ENCODE results near the gene UNC80. TPM values are rescaled to one million over a fixed set of nuclear protein-coding genes. Genes with fewer than 3 reads are reported as not detected.

UNC80 gene
- total and polyA plus RNA-seq, 2 of the 4 experiments (the other 2 are of a cell fraction), result not detected

DNA sequence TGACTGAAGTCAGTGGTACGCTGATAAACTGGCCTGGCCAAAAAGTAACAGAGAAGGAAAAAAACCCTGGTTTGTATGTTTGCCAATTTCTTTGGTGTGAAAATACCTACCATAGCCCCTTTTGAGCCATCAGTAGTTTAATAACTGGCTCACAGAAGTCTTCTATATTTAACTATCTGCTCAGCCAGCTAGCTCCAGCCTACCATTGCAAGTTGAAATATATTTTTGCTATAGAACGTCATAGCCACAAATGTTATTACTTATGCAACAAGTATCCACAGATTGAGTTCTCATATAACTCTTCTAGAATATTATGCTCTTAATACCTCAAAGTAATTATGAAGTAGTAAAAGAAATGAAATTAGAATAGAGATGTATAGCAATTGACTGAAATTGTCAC, 256.0 kb downstream of the UNC80 start:
- no peak overlapping the region for H3K4me3 ChIP-seq (ENCODE audit: insufficient read depth, low read depth, low read length)
- H2BK120ac ChIP-seq (ENCODE audit: low read depth, low read length), result no peak overlapping the region
- H2AK9ac ChIP-seq (replicated peaks; ENCODE audit: low read depth, low read length, poor library complexity), result no peak overlapping the region
- no peak overlapping the region for H2AK5ac ChIP-seq (ENCODE audit: low read depth, low read length)
- H3K18ac ChIP-seq (ENCODE audit: low read depth, low read length), result no peak overlapping the region
- ChIA-PET CTCF (interaction anchor here (0.5 kb wide), 1 partner anchor 471 kb away, joined by 4 read pairs; no protein-coding TSS in a partner anchor), POLR2A (ENCODE audit: unreplicated experiment) (no interaction called here)
- no CpG with 5 or more reads among the region's 2 CpGs for WGBS, 2 experiments (ENCODE audit: extremely low coverage in 2 of 2, insufficient read length in 1 of 2)
- no peak overlapping the region for H4K8ac ChIP-seq (ENCODE audit: low read depth in 2 of 2, low read length in 2 of 2)
- H2BK20ac ChIP-seq (ENCODE audit: low read depth, low read length), result no peak overlapping the region
- no peak overlapping the region for H4K5ac ChIP-seq (ENCODE audit: low read depth, low read length)
- H3K27ac ChIP-seq (ENCODE audit: insufficient read depth, low read length), result no peak overlapping the region
- intact Hi-C loops (cut with micrococcal nuclease), result no loop called here
- H3K9me1 ChIP-seq (ENCODE audit: insufficient read depth, low read length), result no peaks in the 10 kb centered on the region
- no TSS peak for BruUV-seq (replicated peaks)
- H4K20me1 ChIP-seq (ENCODE audit: insufficient read depth, low read length), result no peaks in the 10 kb centered on the region
- H3K23ac ChIP-seq (ENCODE audit: low read depth, low read length), result no peak overlapping the region
- ATAC-seq (ENCODE audit: low read depth), result no peak
- peaks cover 4% of the 10 kb centered on the region; the same call in 1 of the 2 replicates for H3K36me3 ChIP-seq (ENCODE audit: control insufficient read depth, insufficient read depth, low read length)
- no peak overlapping the region for H3K4ac ChIP-seq (ENCODE audit: low read depth, low read length)
- no peak for DNase-seq
- H3K4me2 ChIP-seq (ENCODE audit: low read depth, low read length), result no peak overlapping the region
- H3K79me1 ChIP-seq (ENCODE audit: low read depth in 1 of 2, low read length in 2 of 2), result no peaks in the 10 kb centered on the region
- H2AFZ ChIP-seq (replicated peaks; ENCODE audit: low read length, poor library complexity), result no peak overlapping the region
- no peak overlapping the region for H3K14ac ChIP-seq (replicated peaks; ENCODE audit: low read depth, low read length)
- H2BK5ac ChIP-seq (ENCODE audit: low read depth, low read length, poor library complexity, severe bottlenecking), result no peak overlapping the region
- H3K9me3 ChIP-seq (ENCODE audit: control insufficient read depth, insufficient read depth, low read length), result no peaks in the 10 kb centered on the region
- dilution Hi-C loops (cut with HindIII; ENCODE audit: low sequenced_read_pairs, unreplicated experiment), result no loop called here
- H3K9ac ChIP-seq (ENCODE audit: low read depth, low read length), result no peak overlapping the region
- in situ Hi-C loops (cut with MboI; ENCODE audit: low sequenced_read_pairs), result no loop called here
- H3K27me3 ChIP-seq (ENCODE audit: control insufficient read depth, insufficient read depth, low read length), result no peaks in the 10 kb centered on the region
- H2BK15ac ChIP-seq (ENCODE audit: low read depth, low read length), result no peak overlapping the region
- H3K4me1 ChIP-seq (ENCODE audit: control insufficient read depth, insufficient read depth, low read length), result no peaks in the 10 kb centered on the region
- TF ChIP-seq MXI1 (IDR thresholded peaks at IDR 0.05; ENCODE audit: borderline replicate concordance, low read depth, low read length), result no peak
- no peak for TF ChIP-seq MAZ (IDR thresholded peaks at IDR 0.05; ENCODE audit: borderline replicate concordance, low read depth, low read length)
- no peak for TF ChIP-seq SMC3 (IDR thresholded peaks at IDR 0.05; ENCODE audit: low read depth, low read length)
- TF ChIP-seq FOS (IDR thresholded peaks at IDR 0.05; ENCODE audit: low read depth, low read length), result no peak
- TF ChIP-seq, protein P1, sequence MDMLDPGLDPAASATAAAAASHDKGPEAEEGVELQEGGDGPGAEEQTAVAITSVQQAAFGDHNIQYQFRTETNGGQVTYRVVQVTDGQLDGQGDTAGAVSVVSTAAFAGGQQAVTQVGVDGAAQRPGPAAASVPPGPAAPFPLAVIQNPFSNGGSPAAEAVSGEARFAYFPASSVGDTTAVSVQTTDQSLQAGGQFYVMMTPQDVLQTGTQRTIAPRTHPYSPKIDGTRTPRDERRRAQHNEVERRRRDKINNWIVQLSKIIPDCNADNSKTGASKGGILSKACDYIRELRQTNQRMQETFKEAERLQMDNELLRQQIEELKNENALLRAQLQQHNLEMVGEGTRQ (IDR thresholded peaks at IDR 0.05; ENCODE audit: low read depth, low read length), result no peak
- no peak for TF ChIP-seq POLR2A (IDR thresholded peaks at IDR 0.05; ENCODE audit: low read depth, low read length)
- TF ChIP-seq CHD1 (IDR thresholded peaks at IDR 0.05; ENCODE audit: low read depth, low read length), result no peak
- no peak for TF ChIP-seq RCOR1 (IDR thresholded peaks at IDR 0.05; ENCODE audit: insufficient replicate concordance, low read length)
- no peak for TF ChIP-seq MAFK (IDR thresholded peaks at IDR 0.05; ENCODE audit: low read depth, low read length)
- no peak for TF ChIP-seq BHLHE40 (IDR thresholded peaks at IDR 0.05; ENCODE audit: low read depth, low read length)
- TF ChIP-seq, protein P2, sequence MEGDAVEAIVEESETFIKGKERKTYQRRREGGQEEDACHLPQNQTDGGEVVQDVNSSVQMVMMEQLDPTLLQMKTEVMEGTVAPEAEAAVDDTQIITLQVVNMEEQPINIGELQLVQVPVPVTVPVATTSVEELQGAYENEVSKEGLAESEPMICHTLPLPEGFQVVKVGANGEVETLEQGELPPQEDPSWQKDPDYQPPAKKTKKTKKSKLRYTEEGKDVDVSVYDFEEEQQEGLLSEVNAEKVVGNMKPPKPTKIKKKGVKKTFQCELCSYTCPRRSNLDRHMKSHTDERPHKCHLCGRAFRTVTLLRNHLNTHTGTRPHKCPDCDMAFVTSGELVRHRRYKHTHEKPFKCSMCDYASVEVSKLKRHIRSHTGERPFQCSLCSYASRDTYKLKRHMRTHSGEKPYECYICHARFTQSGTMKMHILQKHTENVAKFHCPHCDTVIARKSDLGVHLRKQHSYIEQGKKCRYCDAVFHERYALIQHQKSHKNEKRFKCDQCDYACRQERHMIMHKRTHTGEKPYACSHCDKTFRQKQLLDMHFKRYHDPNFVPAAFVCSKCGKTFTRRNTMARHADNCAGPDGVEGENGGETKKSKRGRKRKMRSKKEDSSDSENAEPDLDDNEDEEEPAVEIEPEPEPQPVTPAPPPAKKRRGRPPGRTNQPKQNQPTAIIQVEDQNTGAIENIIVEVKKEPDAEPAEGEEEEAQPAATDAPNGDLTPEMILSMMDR (conservative IDR thresholded peaks at IDR 0.05; ENCODE audit: low read depth, low read length), result no peak
- TF ChIP-seq NFE2L2 (IDR thresholded peaks at IDR 0.05; ENCODE audit: low read depth, low read length), result no peak
- TF ChIP-seq, protein P3, sequence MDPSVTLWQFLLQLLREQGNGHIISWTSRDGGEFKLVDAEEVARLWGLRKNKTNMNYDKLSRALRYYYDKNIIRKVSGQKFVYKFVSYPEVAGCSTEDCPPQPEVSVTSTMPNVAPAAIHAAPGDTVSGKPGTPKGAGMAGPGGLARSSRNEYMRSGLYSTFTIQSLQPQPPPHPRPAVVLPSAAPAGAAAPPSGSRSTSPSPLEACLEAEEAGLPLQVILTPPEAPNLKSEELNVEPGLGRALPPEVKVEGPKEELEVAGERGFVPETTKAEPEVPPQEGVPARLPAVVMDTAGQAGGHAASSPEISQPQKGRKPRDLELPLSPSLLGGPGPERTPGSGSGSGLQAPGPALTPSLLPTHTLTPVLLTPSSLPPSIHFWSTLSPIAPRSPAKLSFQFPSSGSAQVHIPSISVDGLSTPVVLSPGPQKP (IDR thresholded peaks at IDR 0.05; ENCODE audit: borderline replicate concordance, low read depth, low read length), result no peak
- no peak for TF ChIP-seq RAD21 (IDR thresholded peaks at IDR 0.05; ENCODE audit: low read length)
- TF ChIP-seq RFX5 (IDR thresholded peaks at IDR 0.05; ENCODE audit: low read depth, low read length), result no peak
- TF ChIP-seq CEBPB (IDR thresholded peaks at IDR 0.05; ENCODE audit: low read depth, low read length), result no peak
- H3K56ac ChIP-seq (ENCODE audit: extremely low read depth, insufficient read depth, low read length), result no peak overlapping the region
- H4K91ac ChIP-seq (ENCODE audit: insufficient read depth, low read depth, low read length), result no peak overlapping the region

Measured in IMR-90 (cell line).